C4-2B (cell line): ENCODE results near the gene TCAIM.

Experiments used
- CTCF ChIP-seq: fragments of 450-650 bp; conservative IDR thresholded peaks from 2 replicates; pipeline ENCODE4 v1.5.1; 2017; ENCODE audit warnings: mild to moderate bottlenecking
- ZFX ChIP-seq: fragments of 450-650 bp; IDR thresholded peaks from 2 replicates; pipeline ENCODE4 v1.6.1; 2017

DNA sequence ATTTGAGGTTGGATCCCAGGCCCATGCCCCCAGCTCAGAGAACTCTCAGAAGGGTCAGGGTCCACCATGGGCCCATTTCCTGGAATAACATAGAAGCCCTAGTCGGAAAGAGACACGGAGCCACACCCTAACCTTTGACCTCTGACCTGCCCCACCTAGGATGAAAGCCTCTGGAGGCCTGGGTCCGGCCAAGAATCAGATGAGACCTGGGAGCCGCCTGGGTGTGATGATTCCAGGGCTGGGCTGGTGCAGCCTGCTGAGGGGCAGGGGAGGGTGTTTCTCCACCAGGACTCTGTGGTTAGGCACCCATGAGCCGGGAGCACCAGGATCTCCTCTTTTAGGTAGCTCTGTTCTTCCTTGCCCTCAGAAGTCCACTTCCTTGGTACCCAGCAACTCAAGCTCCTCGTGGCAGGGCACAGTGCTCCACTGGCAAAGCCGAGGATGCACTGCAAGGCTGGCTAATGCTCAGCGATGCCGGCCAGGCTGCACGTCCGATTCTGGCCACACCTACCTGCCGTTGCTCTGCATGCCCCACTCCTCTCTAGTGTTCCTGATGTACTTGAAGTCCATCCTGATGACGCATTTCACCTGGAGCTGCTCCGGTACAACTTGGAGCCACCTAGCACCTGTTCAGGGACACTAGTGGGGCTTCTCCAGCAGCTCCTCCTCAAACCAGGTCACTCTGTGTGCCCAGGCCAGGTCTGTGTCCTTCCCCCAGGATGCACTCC is 81.5 kb downstream of the TCAIM start:
- TF ChIP-seq CTCF (no peak), ZFX (no peak)
